Transverse colon (tissue), 4 donors: Measurements from ENCODE around the gene RFX2. TPM values are rescaled to one million over a fixed set of nuclear protein-coding genes. Genes with fewer than 3 reads are reported as not detected.

Source experiments
- DNase-seq: peaks from one replicate; pipeline ENCODE4 v3.0.0-alpha.2; 2019
- H3K27ac ChIP-seq, 4 donors: fragments of 200-600 bp; sonication (generic); 2 replicates each; pipeline ENCODE4 v1.5.1; 2016 to 2018; ENCODE audit warnings: inconsistent platforms in 4 of 4
- H3K27me3 ChIP-seq: fragments of 200-600 bp; sonication (generic); 2 replicates; pipeline ENCODE4 v1.5.1; 2017; ENCODE audit warnings: inconsistent platforms
- H3K36me3 ChIP-seq, 4 donors: fragments of 200-600 bp; sonication (generic); 2 replicates each; pipeline ENCODE4 v1.5.1; 2017 to 2019; ENCODE audit warnings: inconsistent platforms in 4 of 4
- H3K4me1 ChIP-seq, 4 donors: fragments of 200-600 bp; sonication (generic); 2 replicates each; pipeline ENCODE4 v1.5.1; 2017 to 2020; ENCODE audit warnings: inconsistent platforms in 4 of 4
- H3K4me3 ChIP-seq, 4 donors: fragments of 200-600 bp; sonication (generic); 1 replicate in 1 of 4; 2 replicates in 3 of 4; pipeline versions ENCODE4 v1.5.1 to v1.6.1; 2017 to 2019; ENCODE audit warnings: inconsistent platforms in 4 of 4
- H3K9me3 ChIP-seq, 2 donors: fragments of 200-600 bp; sonication (generic); 2 replicates each; pipeline ENCODE4 v1.5.1; 2017 to 2019; ENCODE audit warnings: inconsistent platforms in 2 of 2
- CTCF ChIP-seq, 5 experiments: fragments of 200-600 bp in 3 of 5; fragments of 450-650 bp in 2 of 5; sonication (generic) in 3 of 5; IDR thresholded peaks; 1 replicate in 2 of 5; 2 replicates in 3 of 5; pipeline ENCODE4 v1.5.1; 2016 to 2017; ENCODE audit warnings: antibody characterized with exemption in 5 of 5, inconsistent platforms in 3 of 5, mild to moderate bottlenecking in 2 of 5, moderate library complexity in 1 of 5
- EP300 ChIP-seq: sonication (generic); formaldehyde crosslinking; IDR thresholded peaks from one replicate; pipeline ENCODE4 v1.6.1; 2017; ENCODE audit warnings: antibody characterized with exemption, low read depth
- POLR2A ChIP-seq: fragments of 450-650 bp; IDR thresholded peaks from one replicate; pipeline ENCODE4 v1.6.1; 2016; ENCODE audit warnings: antibody characterized with exemption, mild to moderate bottlenecking, moderate library complexity
- POLR2AphosphoS5 ChIP-seq, 3 donors: sonication (generic); formaldehyde crosslinking; IDR thresholded peaks; one replicate each; pipeline ENCODE4 v1.6.1; 2016; ENCODE audit warnings: antibody characterized with exemption in 3 of 3
- WGBS, 2 donors: methylation state at CpG; one replicate each; pipeline ENCODE4 v1.1.5; 2018; ENCODE audit warnings: low coverage in 1 of 2; 5-methylcytosine and 5-hydroxymethylcytosine counted together
- in situ Hi-C, 4 donors: fragments of 200-750 bp; cut with MboI; loops; one replicate each; pipeline versions ENCODE4 v1.15.0 to v1.15.1; 2017; ENCODE audit warnings: low sequenced_read_pairs in 3 of 4, low pct_ligation_motif_present in 1 of 4, low pct_unique_long_range_greater_than_20kb in 1 of 4
- intact Hi-C: fragments of 100-400 bp; cut with DNase I; formaldehyde crosslinking; loops from one replicate; pipeline ENCODE4 v1.15.1; 2023; ENCODE audit warnings: low total_unique reads
- total RNA-seq, 4 donors: library from RNA; depleted of rRNA; stranded (reverse); fragments of >200 nt; gene quantifications; one replicate each; pipeline ENCODE4 v1.1.0, GENCODE V29; 2016

Gene RFX2
- total RNA-seq, 4 donors from 2014 or later, result 6.1 to 57.5 (median 11.8) TPM

GRCh38 chr19:5995606-5996005 lies 114.7 kb downstream of the RFX2 start:
- in situ Hi-C loops (no loop called here), intact Hi-C loops (no loop called here)
- no peak for DNase-seq
- WGBS, 2 donors, result 96% methylated on average over 14 of the region's 16 CpGs; no CpG with 5 or more reads in 1 of the 2 donors
- Histone ChIP-seq H3K27ac (no peak overlapping the region), H3K9me3 (no peaks in the 10 kb centered on the region), H3K27me3 (no peaks in the 10 kb centered on the region), H3K36me3 (no peaks in the 10 kb centered on the region), H3K4me3 (no peak overlapping the region), H3K4me1 (peaks cover 0 to 7% (median 1%) of the 10 kb centered on the region in 4 donors)
- TF ChIP-seq POLR2A, result no peak
- no peak for TF ChIP-seq CTCF (IDR thresholded peaks at IDR 0.05)
- no peak for TF ChIP-seq EP300
- no peak for TF ChIP-seq POLR2AphosphoS5 (IDR thresholded peaks at IDR 0.05)

DNA sequence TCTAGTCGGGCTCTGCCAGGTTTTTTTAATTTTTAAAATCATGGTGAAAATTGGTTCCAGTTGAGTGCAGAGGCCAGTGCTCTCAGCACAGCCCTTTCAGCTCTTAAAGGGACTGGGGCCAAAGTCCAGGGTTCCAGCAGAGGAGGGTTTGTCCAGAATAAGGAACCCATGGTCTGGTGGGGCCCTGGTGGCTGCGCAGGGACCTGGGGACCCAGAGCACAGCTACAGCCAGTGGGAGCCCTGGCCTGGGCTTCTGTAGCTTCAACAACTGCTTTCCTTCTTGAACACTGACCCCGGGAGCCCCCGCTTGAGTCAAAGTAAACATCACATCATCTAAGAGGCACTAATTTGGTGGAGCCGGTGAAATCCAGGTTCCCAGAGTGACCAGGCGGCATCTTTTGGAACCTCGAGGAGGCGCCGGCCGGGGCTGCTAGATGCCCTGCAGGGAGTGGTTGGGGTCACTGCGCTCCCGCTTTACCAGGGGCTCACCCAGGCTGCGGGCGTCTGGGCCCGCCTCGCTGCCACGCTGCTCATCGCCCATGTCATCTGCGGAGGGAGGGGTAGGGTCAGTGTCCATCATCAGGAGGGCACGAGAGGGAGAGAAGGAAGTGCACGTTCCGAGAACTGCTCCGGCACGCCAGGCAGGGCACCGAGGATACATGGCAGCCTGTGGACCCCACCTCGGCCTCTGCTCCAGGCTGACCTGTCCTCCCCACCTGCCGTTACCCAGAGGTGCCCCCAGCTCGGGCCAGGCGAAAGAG lies 115.7 kb downstream of the RFX2 start:
- H3K36me3 ChIP-seq, result no peaks in the 10 kb centered on the region

GRCh38 chr19:5993648-5994358 lies 116.5 kb downstream of the RFX2 start:
- H3K4me3 ChIP-seq, result no peak overlapping the region

More for the DNA sequence above, 115.7 kb downstream of the RFX2 start:
- in situ Hi-C loops, result no loop called here
- TF ChIP-seq EP300 (no peak), POLR2AphosphoS5 (IDR thresholded peaks at IDR 0.05) (no peak), POLR2A (no peak), CTCF (IDR thresholded peaks at IDR 0.05) (no peak)
- no peak overlapping the region for H3K4me3 ChIP-seq
- 97% methylated on average over 28 of the region's 29 CpGs; no CpG with 5 or more reads in 1 of the 2 donors for WGBS, 2 donors
- no peaks in the 10 kb centered on the region for H3K9me3 ChIP-seq
- no peaks in the 10 kb centered on the region for H3K27me3 ChIP-seq
- H3K4me1 ChIP-seq, result peaks cover 0 to 7% (median 1%) of the 10 kb centered on the region in 4 donors
- H3K27ac ChIP-seq, result peak overlapping the region in 2 of 4 donors; percentile 33 to 65
- intact Hi-C loops, result no loop called here
- DNase-seq, result no peak

More at GRCh38 chr19:5993648-5994358, 116.5 kb downstream of the RFX2 start:
- Histone ChIP-seq H3K36me3 (no peaks in the 10 kb centered on the region), H3K4me1 (peaks cover 0 to 7% (median 1%) of the 10 kb centered on the region in 4 donors), H3K27ac (peak overlapping the region in 3 of 4 donors; percentile 19 to 65 (median 33)), H3K27me3 (no peaks in the 10 kb centered on the region), H3K9me3 (no peaks in the 10 kb centered on the region)
- no peak for DNase-seq
- intact Hi-C loops (no loop called here), in situ Hi-C loops (no loop called here)
- TF ChIP-seq POLR2AphosphoS5 (IDR thresholded peaks at IDR 0.05), result no peak
- TF ChIP-seq CTCF (IDR thresholded peaks at IDR 0.05), result no peak
- TF ChIP-seq EP300, result no peak
- no peak for TF ChIP-seq POLR2A
- WGBS, 2 donors, result 79 to 82% methylated on average over 3 to 30 of the region's 30 CpGs
